H9 (cell line): ENCODE results near the gene AGMAT. TPM values are rescaled to one million over a fixed set of nuclear protein-coding genes. Genes with fewer than 3 reads are reported as not detected.

ENCODE experiments used
- DNase-seq: peaks from one replicate; pipeline ENCODE4 v3.0.0-alpha.2; 2017
- H2AFZ ChIP-seq: one replicate; pipeline ENCODE4 v1.6.1; 2013; ENCODE audit warnings: mild to moderate bottlenecking, low read length, control low read depth, moderate library complexity
- H2AK5ac ChIP-seq: 2 replicates; pipeline ENCODE4 v1.6.1; 2013; ENCODE audit warnings: low read length, control low read depth, mixed read lengths; ENCODE audit not compliant: insufficient read length
- H2BK120ac ChIP-seq: one replicate; pipeline ENCODE4 v1.6.1; 2013; ENCODE audit warnings: low read depth, mild to moderate bottlenecking, low read length, control low read depth, inconsistent platforms; ENCODE audit not compliant: poor library complexity, severe bottlenecking
- H2BK12ac ChIP-seq: 2 replicates; pipeline ENCODE4 v1.6.1; 2013; ENCODE audit warnings: low read length, control low read depth, mixed read lengths, low read depth; ENCODE audit not compliant: insufficient read length
- H2BK15ac ChIP-seq: 2 replicates; pipeline ENCODE4 v1.6.1; 2013; ENCODE audit warnings: low read depth, low read length, control low read depth
- H2BK20ac ChIP-seq: one replicate; pipeline ENCODE4 v1.6.1; 2013; ENCODE audit warnings: low read depth, mild to moderate bottlenecking, low read length, control low read depth, inconsistent platforms; ENCODE audit not compliant: poor library complexity, severe bottlenecking
- H2BK5ac ChIP-seq: 2 replicates; pipeline ENCODE4 v1.6.1; 2013; ENCODE audit warnings: low read length, control low read depth, mixed read lengths; ENCODE audit not compliant: insufficient read length
- H3K14ac ChIP-seq: 2 replicates; pipeline ENCODE4 v1.6.1; 2013; ENCODE audit warnings: low read length, control low read depth; ENCODE audit not compliant: insufficient read depth
- H3K18ac ChIP-seq: 2 replicates; pipeline ENCODE4 v1.6.1; 2013; ENCODE audit warnings: low read depth, mild to moderate bottlenecking, mixed read lengths, low read length, control low read depth; ENCODE audit not compliant: insufficient read length
- H3K23ac ChIP-seq: 2 replicates; pipeline ENCODE4 v1.6.1; 2013; ENCODE audit warnings: low read length, control low read depth, mixed read lengths, low read depth; ENCODE audit not compliant: insufficient read length
- H3K23me2 ChIP-seq: 2 replicates; pipeline ENCODE4 v1.6.1; 2013; ENCODE audit warnings: low read depth, mild to moderate bottlenecking, mixed read lengths, low read length, control low read depth; ENCODE audit not compliant: insufficient read length, poor library complexity, severe bottlenecking
- H3K27ac ChIP-seq: 2 replicates; pipeline ENCODE4 v1.5.1; 2013; ENCODE audit warnings: low read length, control low read depth, mixed read lengths, low read depth; ENCODE audit not compliant: insufficient read length
- H3K27me3 ChIP-seq: 2 replicates; pipeline ENCODE4 v1.6.1; 2013; ENCODE audit warnings: low read length, control low read depth, inconsistent platforms; ENCODE audit not compliant: insufficient read depth
- H3K4ac ChIP-seq: 2 replicates; pipeline ENCODE4 v1.6.1; 2013; ENCODE audit warnings: low read depth, mild to moderate bottlenecking, control low read depth, inconsistent platforms, low read length, moderate library complexity
- H3K4me1 ChIP-seq: 2 replicates; pipeline ENCODE4 v1.6.1; 2013; ENCODE audit warnings: low read length, control low read depth, inconsistent platforms; ENCODE audit not compliant: insufficient read depth
- H3K4me2 ChIP-seq: 2 replicates; pipeline ENCODE4 v1.6.1; 2013; ENCODE audit warnings: low read length, control low read depth, mixed read lengths; ENCODE audit not compliant: insufficient read length, insufficient read depth
- H3K56ac ChIP-seq: 2 replicates; pipeline ENCODE4 v1.6.1; 2013; ENCODE audit warnings: low read depth, mild to moderate bottlenecking, mixed read lengths, low read length, control low read depth; ENCODE audit not compliant: insufficient read length
- H3K79me1 ChIP-seq: 2 replicates; pipeline ENCODE4 v1.6.1; 2013; ENCODE audit warnings: low read depth, mild to moderate bottlenecking, moderate library complexity, low read length, control low read depth, inconsistent platforms; ENCODE audit not compliant: insufficient read depth, poor library complexity, severe bottlenecking
- H3K79me2 ChIP-seq: 2 replicates; pipeline ENCODE4 v1.6.1; 2013; ENCODE audit warnings: low read length, control low read depth, inconsistent platforms; ENCODE audit not compliant: insufficient read depth
- H3K9ac ChIP-seq: 2 replicates; pipeline ENCODE4 v1.6.1; 2013; ENCODE audit warnings: low read length, control low read depth, mixed read lengths; ENCODE audit not compliant: insufficient read length; ENCODE audit errors: extremely low read depth
- H3K9me3 ChIP-seq: one replicate; pipeline ENCODE4 v1.6.1; 2013; ENCODE audit warnings: low read depth, low read length, inconsistent platforms; ENCODE audit not compliant: control insufficient read depth
- H3T11ph ChIP-seq: one replicate; pipeline ENCODE4 v1.6.1; 2013; ENCODE audit warnings: mild to moderate bottlenecking, low read length, control low read depth, inconsistent platforms
- H4K20me1 ChIP-seq: one replicate; pipeline ENCODE4 v1.6.1; 2013; ENCODE audit not compliant: control insufficient read depth, insufficient read length, insufficient read depth
- H4K5ac ChIP-seq: 2 replicates; pipeline ENCODE4 v1.6.1; 2013; ENCODE audit warnings: low read depth, mild to moderate bottlenecking, mixed read lengths, low read length, control low read depth; ENCODE audit not compliant: insufficient read length
- H4K8ac ChIP-seq: replicated peaks from 2 replicates; pipeline ENCODE4 v1.6.1; 2013; ENCODE audit warnings: low read length, control low read depth, mixed read lengths, low read depth; ENCODE audit not compliant: insufficient read length
- H4K91ac ChIP-seq: 2 replicates; pipeline ENCODE4 v1.6.1; 2013; ENCODE audit warnings: low read depth, mild to moderate bottlenecking, moderate library complexity, mixed read lengths, low read length, control low read depth; ENCODE audit not compliant: insufficient read length
- H3K27ac Mint-ChIP-seq, 3 experiments: 2 replicates in 2 of 3; 3 replicates in 1 of 3; pipeline ENCODE4 v1.8.0; 2020 to 2021; ENCODE audit warnings: mixed read lengths in 3 of 3, mild to moderate bottlenecking in 1 of 3, moderate library complexity in 1 of 3
- H3K27me3 Mint-ChIP-seq: 2 replicates; pipeline ENCODE4 v1.8.0; 2021; ENCODE audit warnings: low read depth, mild to moderate bottlenecking, moderate library complexity, mixed read lengths
- H3K36me3 Mint-ChIP-seq, 3 experiments: 2 replicates in 2 of 3; 3 replicates in 1 of 3; pipeline ENCODE4 v1.8.0; 2020 to 2021; ENCODE audit warnings: low read depth in 3 of 3, mixed read lengths in 3 of 3; ENCODE audit not compliant: insufficient read depth in 1 of 3
- H3K4me1 Mint-ChIP-seq, 2 experiments: 2 replicates each; pipeline ENCODE4 v1.8.0; 2020; ENCODE audit warnings: mixed read lengths in 2 of 2
- H3K4me3 Mint-ChIP-seq, 2 experiments: 2 replicates in 1 of 2; 3 replicates in 1 of 2; pipeline ENCODE4 v1.8.0; 2020 to 2021; ENCODE audit warnings: mild to moderate bottlenecking in 2 of 2, mixed read lengths in 2 of 2, moderate library complexity in 1 of 2
- H3K9me3 Mint-ChIP-seq, 2 experiments: 2 replicates in 1 of 2; 3 replicates in 1 of 2; pipeline ENCODE4 v1.8.0; 2020; ENCODE audit warnings: mild to moderate bottlenecking in 2 of 2, mixed read lengths in 2 of 2, moderate library complexity in 1 of 2
- CTCF ChIP-seq: fragments of 200-600 bp; sonication (generic); conservative IDR thresholded peaks from 3 replicates; pipeline ENCODE4 v1.8.0; 2021; ENCODE audit warnings: antibody characterized with exemption, mild to moderate bottlenecking
- WGBS: extraction: QIAGEN DNeasy Blood & Tissue Kit; methylation state at CpG from one replicate; pipeline ENCODE4 v1.1.7; 2013; ENCODE audit warnings: missing lambda C conversion rate, low lambda C conversion rate, mixed read lengths; ENCODE audit not compliant: insufficient read length; ENCODE audit errors: extremely low coverage; 5-methylcytosine and 5-hydroxymethylcytosine counted together
- total RNA-seq: library from RNA; stranded (reverse); gene quantifications from 2 replicates; pipeline ENCODE4 v1.2.1, GENCODE V29; 2021

Gene AGMAT
- total RNA-seq, 1 experiment from 2014 or later: 4.0 TPM

GRCh38 chr1:15592285-15592684, 7.4 kb upstream of the AGMAT start:
- H3K27ac Mint-ChIP-seq: no peak overlapping the region
- Histone ChIP-seq H3K79me2 (no peaks in the 10 kb centered on the region), H2BK5ac (no peak overlapping the region), H3K9me3 (no peaks in the 10 kb centered on the region), H3K4me1 (no peaks in the 10 kb centered on the region; the same call in 1 of the 2 replicates), H4K20me1 (no peaks in the 10 kb centered on the region), H2BK15ac (no peak overlapping the region), H2BK120ac (no peak overlapping the region), H3K18ac (no peak overlapping the region), H3K23me2 (no peaks in the 10 kb centered on the region), H2AK5ac (no peak overlapping the region), H3K56ac (no peak overlapping the region), H4K91ac (no peak overlapping the region), H3K27me3 (no peaks in the 10 kb centered on the region), H3K23ac (no peak overlapping the region), H3K27ac (no peak overlapping the region), H4K8ac (no peak overlapping the region), H2AFZ (no peak overlapping the region), H3K4ac (no peak overlapping the region), H4K5ac (no peak overlapping the region), H2BK12ac (no peak overlapping the region), H3K4me2 (no peak overlapping the region), H3T11ph (no peak overlapping the region), H2BK20ac (no peak overlapping the region), H3K9ac (no peak overlapping the region), H3K14ac (no peak overlapping the region), H3K79me1 (no peaks in the 10 kb centered on the region)
- H3K27me3 Mint-ChIP-seq: no peaks in the 10 kb centered on the region; the same call in none of the 2 replicates
- peaks cover 0 to 5% (median 0%) of the 10 kb centered on the region in 3 experiments; a peak in 2 of 7 replicates for H3K36me3 Mint-ChIP-seq
- TF ChIP-seq CTCF: no peak
- DNase-seq: no peak
- peaks cover 6 to 15% of the 10 kb centered on the region in 2 experiments for H3K4me1 Mint-ChIP-seq
- H3K9me3 Mint-ChIP-seq: no peaks in the 10 kb centered on the region
- WGBS: no CpG with 5 or more reads among the region's 5 CpGs
- no peak overlapping the region for H3K4me3 Mint-ChIP-seq
